WTC11 (cell line): Measurements from ENCODE around the gene TMEM39A. TPM values are rescaled to one million over a fixed set of nuclear protein-coding genes. Genes with fewer than 3 reads are reported as not detected.
A peak's percentile ranks its signal among the peaks of the same experiment; 100 is the strongest.

Experiments used
- ATAC-seq: fragments of 200-7000 bp; cut with Tn5 transposase; 2 replicates; pipeline ENCODE4 v1.10.0; 2021; ENCODE audit warnings: mild to moderate bottlenecking, moderate library complexity
- CTCF ChIA-PET: fragments of 300-600 bp; sonication (Branson Sonifier 250); formaldehyde crosslinking; loops from one replicate; lab custom pipeline; 2021; ENCODE audit warnings: antibody characterized with exemption; lab: Charles Lee
- POLR2A ChIA-PET: fragments of 350-600 bp; sonication (Branson Sonifier 250); formaldehyde crosslinking; loops from one replicate; lab custom pipeline; 2021; ENCODE audit warnings: antibody characterized with exemption; lab: Charles Lee
- DNase-seq: peaks from one replicate; pipeline ENCODE4 v3.0.0; 2021; ENCODE audit warnings: low spot score
- H3K27ac Mint-ChIP-seq: 2 replicates; pipeline ENCODE4 v1.8.0; 2021; ENCODE audit warnings: mixed read lengths
- H3K27me3 Mint-ChIP-seq: 2 replicates; pipeline ENCODE4 v1.8.0; 2021; ENCODE audit warnings: low read depth, mild to moderate bottlenecking, moderate library complexity, mixed read lengths
- H3K36me3 Mint-ChIP-seq: 2 replicates; pipeline ENCODE4 v1.8.0; 2021; ENCODE audit warnings: mixed read lengths
- H3K4me1 Mint-ChIP-seq: 2 replicates; pipeline ENCODE4 v1.8.0; 2022; ENCODE audit warnings: mixed read lengths
- H3K4me3 Mint-ChIP-seq: 2 replicates; pipeline ENCODE4 v1.8.0; 2021; ENCODE audit warnings: mild to moderate bottlenecking, moderate library complexity, mixed read lengths
- H3K9me3 Mint-ChIP-seq: 2 replicates; pipeline ENCODE4 v1.8.0; 2021; ENCODE audit warnings: mixed read lengths
- AFF4 ChIP-seq: sonication (generic); formaldehyde crosslinking; IDR thresholded peaks from 2 replicates; pipeline ENCODE4 v1.8.1; 2023; ENCODE audit warnings: mild to moderate bottlenecking, missing genetic modification reagents, borderline replicate concordance
- EMX1 ChIP-seq: fragments of 250-450 bp; sonication (Bioruptor Pico); IDR thresholded peaks from 2 replicates; pipeline ENCODE4 v1.8.0; 2021; ENCODE audit warnings: mild to moderate bottlenecking
- FOXJ3 ChIP-seq: sonication (generic); formaldehyde crosslinking; IDR thresholded peaks from 2 replicates; pipeline ENCODE4 v1.9.0; 2021; ENCODE audit warnings: missing genetic modification reagents, mild to moderate bottlenecking, borderline replicate concordance
- FOXK1 ChIP-seq: sonication (generic); formaldehyde crosslinking; IDR thresholded peaks from 2 replicates; pipeline ENCODE4 v1.8.0; 2022; ENCODE audit warnings: mild to moderate bottlenecking, moderate library complexity, missing genetic modification reagents
- GRHL2 ChIP-seq: fragments of 250-450 bp; sonication (Bioruptor Pico); IDR thresholded peaks from 2 replicates; pipeline ENCODE4 v1.8.0; 2022; ENCODE audit warnings: mild to moderate bottlenecking, moderate library complexity; ENCODE audit not compliant: insufficient replicate concordance, severe bottlenecking
- HMGA2 ChIP-seq: fragments of 250-450 bp; sonication (Bioruptor Pico); IDR thresholded peaks from 2 replicates; pipeline ENCODE4 v1.4.0; 2021; ENCODE audit warnings: mild to moderate bottlenecking, moderate library complexity
- MLX ChIP-seq: sonication (generic); formaldehyde crosslinking; IDR thresholded peaks from 2 replicates; pipeline ENCODE4 v1.8.1; 2023; ENCODE audit warnings: mild to moderate bottlenecking, missing genetic modification reagents, moderate library complexity
- MXD4 ChIP-seq: fragments of 250-450 bp; sonication (Bioruptor Pico); IDR thresholded peaks from 2 replicates; pipeline ENCODE4 v1.8.0; 2021; ENCODE audit warnings: mild to moderate bottlenecking, moderate library complexity, borderline replicate concordance
- MYBL2 ChIP-seq: sonication (generic); formaldehyde crosslinking; IDR thresholded peaks from 2 replicates; pipeline ENCODE4 v1.8.1; 2023; ENCODE audit warnings: mild to moderate bottlenecking, moderate library complexity, missing genetic modification reagents
- OVOL2 ChIP-seq: fragments of 250-450 bp; sonication (Bioruptor Pico); IDR thresholded peaks from 2 replicates; pipeline ENCODE4 v1.9.0; 2021; ENCODE audit warnings: mild to moderate bottlenecking, borderline replicate concordance
- RELA ChIP-seq: sonication (generic); formaldehyde crosslinking; IDR thresholded peaks from 2 replicates; pipeline ENCODE4 v1.8.1; 2022; ENCODE audit warnings: missing genetic modification reagents, mild to moderate bottlenecking, borderline replicate concordance
- RORB ChIP-seq: fragments of 250-450 bp; sonication (Bioruptor Pico); IDR thresholded peaks from 2 replicates; pipeline ENCODE4 v1.9.0; 2021; ENCODE audit warnings: mild to moderate bottlenecking
- SMAD3 ChIP-seq: sonication (generic); formaldehyde crosslinking; IDR thresholded peaks from 2 replicates; pipeline ENCODE4 v1.8.0; 2022; ENCODE audit warnings: missing genetic modification reagents, mild to moderate bottlenecking, borderline replicate concordance
- SMAD4 ChIP-seq: sonication (generic); formaldehyde crosslinking; IDR thresholded peaks from 2 replicates; pipeline ENCODE4 v1.8.0; 2022; ENCODE audit warnings: mild to moderate bottlenecking, missing genetic modification reagents
- SOX15 ChIP-seq: fragments of 250-450 bp; sonication (Bioruptor Pico); IDR thresholded peaks from 2 replicates; pipeline ENCODE4 v1.9.0; 2021; ENCODE audit warnings: mild to moderate bottlenecking
- TCF7 ChIP-seq: sonication (generic); formaldehyde crosslinking; IDR thresholded peaks from 2 replicates; pipeline ENCODE4 v1.8.0; 2022; ENCODE audit warnings: mild to moderate bottlenecking, low read depth, missing genetic modification reagents, moderate library complexity
- ZBTB21 ChIP-seq: sonication (generic); formaldehyde crosslinking; IDR thresholded peaks from 2 replicates; pipeline ENCODE4 v1.8.1; 2023; ENCODE audit warnings: mild to moderate bottlenecking, missing genetic modification reagents, borderline replicate concordance
- ZMAT4 ChIP-seq: fragments of 250-450 bp; sonication (Bioruptor Pico); IDR thresholded peaks from 2 replicates; pipeline ENCODE4 v1.9.0; 2021; ENCODE audit warnings: mild to moderate bottlenecking
- ZNF121 ChIP-seq: sonication (generic); formaldehyde crosslinking; IDR thresholded peaks from 2 replicates; pipeline ENCODE4 v1.8.0; 2023; ENCODE audit warnings: missing genetic modification reagents
- ZNF232 ChIP-seq: sonication (generic); formaldehyde crosslinking; IDR thresholded peaks from 2 replicates; pipeline ENCODE4 v1.8.0; 2022; ENCODE audit warnings: mild to moderate bottlenecking, missing genetic modification reagents
- ZNF423 ChIP-seq: fragments of 250-450 bp; sonication (Bioruptor Pico); IDR thresholded peaks from 2 replicates; pipeline ENCODE4 v2.1.2; 2022; ENCODE audit warnings: mild to moderate bottlenecking, moderate library complexity
- ZNF425 ChIP-seq: fragments of 250-450 bp; sonication (Bioruptor Pico); conservative IDR thresholded peaks from 2 replicates; pipeline ENCODE4 v1.9.0; 2021; ENCODE audit warnings: mild to moderate bottlenecking
- ZNF671 ChIP-seq: fragments of 250-450 bp; sonication (Bioruptor Pico); IDR thresholded peaks from 2 replicates; pipeline ENCODE4 v1.8.0; 2021; ENCODE audit warnings: mild to moderate bottlenecking
- total RNA-seq: library from RNA; stranded (reverse); gene quantifications from 3 replicates; pipeline ENCODE4 v1.2.3, GENCODE V29; 2021
- TF ChIP-seq, protein P1 (sequence below): sonication (generic); formaldehyde crosslinking; IDR thresholded peaks from 2 replicates; pipeline ENCODE4 v1.8.1; 2022; ENCODE audit warnings: mild to moderate bottlenecking, missing genetic modification reagents, moderate library complexity, borderline replicate concordance

Gene TMEM39A
- total RNA-seq, 1 experiment from 2014 or later: 44.5 TPM

GRCh38 chr3:119401069-119401468 is 62.3 kb downstream of the TMEM39A start:
- DNase-seq: no peak
- peaks cover 2% of the 10 kb centered on the region; the same call in 1 of the 2 replicates for H3K36me3 Mint-ChIP-seq
- no peak for ATAC-seq
- no peak for TF ChIP-seq MXD4 (CRISPR knock-in tag)
- no peak for TF ChIP-seq SMAD4 (CRISPR knock-in tag)
- no peak for TF ChIP-seq ZNF121 (CRISPR knock-in tag)
- no peak for TF ChIP-seq TCF7 (CRISPR knock-in tag)
- no peak for TF ChIP-seq OVOL2 (CRISPR knock-in tag)
- no peak for TF ChIP-seq ZNF671 (CRISPR knock-in tag)
- TF ChIP-seq FOXJ3: no peak
- no peak for TF ChIP-seq RORB (CRISPR knock-in tag)
- TF ChIP-seq ZNF423 (CRISPR knock-in tag): no peak
- no peak for TF ChIP-seq MLX (CRISPR knock-in tag)
- no peak for TF ChIP-seq EMX1 (CRISPR knock-in tag)
- TF ChIP-seq AFF4 (CRISPR knock-in tag): no peak
- no peak for TF ChIP-seq MYBL2 (CRISPR knock-in tag)
- TF ChIP-seq SMAD3 (CRISPR knock-in tag): no peak
- TF ChIP-seq SOX15 (CRISPR knock-in tag): no peak
- TF ChIP-seq, all 79 proteins: peak for 0
- Mint-ChIP-seq H3K27ac (no peak overlapping the region), H3K4me3 (no peak overlapping the region), H3K9me3 (no peaks in the 10 kb centered on the region), H3K4me1 (peaks cover 40% of the 10 kb centered on the region), H3K27me3 (peaks cover 3% of the 10 kb centered on the region; the same call in 1 of the 2 replicates)
- ChIA-PET POLR2A (no interaction called here), CTCF (interaction anchor here (0.7 to 1.9 kb wide), 3 partner anchors 12 to 160 kb away, joined by 3 to 4 read pairs (median 4); no protein-coding TSS in a partner anchor)

- peak overlapping the region; percentile 39; the same call in 1 of the 2 replicates for H3K27ac Mint-ChIP-seq
- no peak overlapping the region for H3K4me3 Mint-ChIP-seq
- H3K9me3 Mint-ChIP-seq: no peaks in the 10 kb centered on the region
- TF ChIP-seq ZBTB21: no peak
- TF ChIP-seq, protein P1, sequence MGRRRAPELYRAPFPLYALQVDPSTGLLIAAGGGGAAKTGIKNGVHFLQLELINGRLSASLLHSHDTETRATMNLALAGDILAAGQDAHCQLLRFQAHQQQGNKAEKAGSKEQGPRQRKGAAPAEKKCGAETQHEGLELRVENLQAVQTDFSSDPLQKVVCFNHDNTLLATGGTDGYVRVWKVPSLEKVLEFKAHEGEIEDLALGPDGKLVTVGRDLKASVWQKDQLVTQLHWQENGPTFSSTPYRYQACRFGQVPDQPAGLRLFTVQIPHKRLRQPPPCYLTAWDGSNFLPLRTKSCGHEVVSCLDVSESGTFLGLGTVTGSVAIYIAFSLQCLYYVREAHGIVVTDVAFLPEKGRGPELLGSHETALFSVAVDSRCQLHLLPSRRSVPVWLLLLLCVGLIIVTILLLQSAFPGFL (CRISPR knock-in tag): no peak
- TF ChIP-seq ZNF425 (CRISPR knock-in tag): no peak
- TF ChIP-seq HMGA2: no peak
- no peak for TF ChIP-seq ZMAT4 (CRISPR knock-in tag)
- no peak for TF ChIP-seq ZNF232 (CRISPR knock-in tag)
- TF ChIP-seq FOXK1 (CRISPR knock-in tag): no peak
- no peak for TF ChIP-seq RELA (CRISPR knock-in tag)
- TF ChIP-seq GRHL2 (CRISPR knock-in tag): no peak
- peaks cover 46% of the 10 kb centered on the region for H3K4me1 Mint-ChIP-seq
- ChIA-PET CTCF (no interaction called here), POLR2A (no interaction called here)
- 0 out of 2 replicates have a peak, but pooled peaks cover 2% of the 10 kb centered on the region for H3K36me3 Mint-ChIP-seq
- H3K27me3 Mint-ChIP-seq: peaks cover 3% of the 10 kb centered on the region; the same call in 1 of the 2 replicates
- ATAC-seq (no peak), DNase-seq (no peak)
Measured at GRCh38 chr3:119400466-119400865, 62.9 kb downstream of the TMEM39A start.
